HG03060 (cell line): ENCODE measurements around the gene DGKB.

Experiments
- ATAC-seq: cut with Tn5 transposase; IDR thresholded peaks from one replicate; pipeline ENCODE4 v1.9.1; 2021; ENCODE audit warnings: low read depth, moderate number of reproducible peaks; ENCODE audit not compliant: unreplicated experiment

DGKB gene

GRCh38 chr7:14868937-14869336 lies 33.6 kb downstream of the DGKB start:
- ATAC-seq, result no peak

- ATAC-seq, result no peak
These were observed 41.1 kb downstream of the DGKB start for GRCh38 chr7:14861456-14861855.

- ATAC-seq, result no peak
These were observed 43.3 kb downstream of the DGKB start for GRCh38 chr7:14859267-14859666.

GRCh38 chr7:14858866-14859265 lies 43.7 kb downstream of the DGKB start:
- no peak for ATAC-seq

- ATAC-seq, result no peak
These were observed 44.1 kb downstream of the DGKB start for GRCh38 chr7:14858410-14858809.

- no peak for ATAC-seq
These were observed 47.3 kb downstream of the DGKB start for GRCh38 chr7:14855033-14855794.

- ATAC-seq, result no peak
These were observed 48.1 kb downstream of the DGKB start for GRCh38 chr7:14854471-14854870.

- no peak for ATAC-seq
These were observed 50.9 kb downstream of the DGKB start for GRCh38 chr7:14851610-14852009.

- ATAC-seq, result no peak
These were observed 52.5 kb downstream of the DGKB start for GRCh38 chr7:14850039-14850438.

- ATAC-seq, result no peak
These were observed 56.1 kb downstream of the DGKB start for GRCh38 chr7:14846405-14846804.

GRCh38 chr7:14843755-14844154 lies 58.8 kb downstream of the DGKB start:
- ATAC-seq, result no peak

- no peak for ATAC-seq
These were observed 60.0 kb downstream of the DGKB start for GRCh38 chr7:14842523-14842922.

- ATAC-seq, result no peak
These were observed 60.7 kb downstream of the DGKB start for GRCh38 chr7:14841869-14842268.

GRCh38 chr7:14841086-14841485 lies 61.5 kb downstream of the DGKB start:
- ATAC-seq, result no peak

GRCh38 chr7:14839307-14839706 lies 63.2 kb downstream of the DGKB start:
- no peak for ATAC-seq

GRCh38 chr7:14837216-14837615 lies 65.3 kb downstream of the DGKB start:
- ATAC-seq, result no peak

- no peak for ATAC-seq
These were observed 65.9 kb downstream of the DGKB start for GRCh38 chr7:14836571-14837189.

- ATAC-seq, result no peak
These were observed 66.5 kb downstream of the DGKB start for GRCh38 chr7:14836006-14836405.

GRCh38 chr7:14835384-14835783 lies 67.2 kb downstream of the DGKB start:
- no peak for ATAC-seq

- ATAC-seq, result no peak
These were observed 67.7 kb downstream of the DGKB start for GRCh38 chr7:14834883-14835282.

GRCh38 chr7:14834456-14834855 lies 68.1 kb downstream of the DGKB start:
- ATAC-seq, result no peak

GRCh38 chr7:14833707-14834106 lies 68.8 kb downstream of the DGKB start:
- no peak for ATAC-seq
